ENCODE results near the gene MRPL40. TPM values are rescaled to one million over a fixed set of nuclear protein-coding genes. Genes with fewer than 3 reads are reported as not detected.

Gene MRPL40
- total and polyA plus RNA-seq, 2 experiments from 2014 or later = 15.5 to 53.5 TPM

DNA sequence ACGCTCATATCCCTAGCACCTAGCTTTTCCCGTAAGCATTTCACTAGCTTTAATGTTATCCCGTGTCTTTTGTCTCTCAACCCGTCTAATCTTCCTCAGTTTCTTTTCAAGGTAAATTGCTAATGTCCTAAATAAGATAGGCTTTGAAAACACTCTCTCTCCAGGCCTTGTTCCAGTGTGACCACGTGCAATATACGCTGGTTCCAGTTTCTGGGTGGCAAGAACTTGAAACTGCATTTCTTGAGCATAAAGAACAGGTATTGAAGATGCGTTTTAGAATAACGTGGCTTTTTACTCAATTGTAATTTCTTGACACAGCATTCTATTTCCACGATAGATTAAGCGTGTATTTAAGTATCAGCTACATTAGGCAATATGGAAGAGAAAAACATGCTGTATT, 48.4 kb downstream of the MRPL40 start:
- peaks cover 42% of the 10 kb centered on the region for H3K79me2 ChIP-seq (replicated peaks; ENCODE audit: insufficient read depth)
- H3K9me3 Mint-ChIP-seq = no peaks in the 10 kb centered on the region
- H3K4me1 ChIP-seq (ENCODE audit: insufficient read depth) = peaks cover 13% of the 10 kb centered on the region
- H3K27me3 ChIP-seq (ENCODE audit: insufficient read depth) = no peaks in the 10 kb centered on the region
- peaks cover 28% of the 10 kb centered on the region for H3K36me3 Mint-ChIP-seq (ENCODE audit: low read depth)
- no peak for ATAC-seq
- peak overlapping the region; percentile 97 for H3K4me3 Mint-ChIP-seq
- H3K36me3 ChIP-seq (ENCODE audit: insufficient read depth) = peaks cover 26% of the 10 kb centered on the region
- H3K27ac Mint-ChIP-seq = 0 out of 2 replicates have a peak overlapping the region, but pooled peaks have one; percentile 100
- peaks cover 17% of the 10 kb centered on the region for H3K4me1 Mint-ChIP-seq
- DNase-seq (ENCODE audit: low spot score) = no peak
- no peak overlapping the region for H3K27ac ChIP-seq (ENCODE audit: low read depth)
- H3K27me3 Mint-ChIP-seq (ENCODE audit: insufficient read depth, low read depth, poor library complexity) = peaks cover 3% of the 10 kb centered on the region
- H4K20me1 ChIP-seq (replicated peaks; ENCODE audit: insufficient read depth) = peaks cover 29% of the 10 kb centered on the region
- TF ChIP-seq CTCF (conservative IDR thresholded peaks at IDR 0.05; ENCODE audit: low read depth in 2 of 2) (no peak), EZH2phosphoT487 (IDR thresholded peaks at IDR 0.05; ENCODE audit: unreplicated experiment) (no peak), JUNB (IDR thresholded peaks at IDR 0.05; ENCODE audit: unreplicated experiment) (no peak), EZH2 (IDR thresholded peaks at IDR 0.05; ENCODE audit: low read depth, unreplicated experiment) (no peak)
- TF ChIP-seq, protein P1, sequence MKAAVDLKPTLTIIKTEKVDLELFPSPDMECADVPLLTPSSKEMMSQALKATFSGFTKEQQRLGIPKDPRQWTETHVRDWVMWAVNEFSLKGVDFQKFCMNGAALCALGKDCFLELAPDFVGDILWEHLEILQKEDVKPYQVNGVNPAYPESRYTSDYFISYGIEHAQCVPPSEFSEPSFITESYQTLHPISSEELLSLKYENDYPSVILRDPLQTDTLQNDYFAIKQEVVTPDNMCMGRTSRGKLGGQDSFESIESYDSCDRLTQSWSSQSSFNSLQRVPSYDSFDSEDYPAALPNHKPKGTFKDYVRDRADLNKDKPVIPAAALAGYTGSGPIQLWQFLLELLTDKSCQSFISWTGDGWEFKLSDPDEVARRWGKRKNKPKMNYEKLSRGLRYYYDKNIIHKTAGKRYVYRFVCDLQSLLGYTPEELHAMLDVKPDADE (IDR thresholded peaks at IDR 0.05) = no peak
- TF ChIP-seq, protein P2, sequence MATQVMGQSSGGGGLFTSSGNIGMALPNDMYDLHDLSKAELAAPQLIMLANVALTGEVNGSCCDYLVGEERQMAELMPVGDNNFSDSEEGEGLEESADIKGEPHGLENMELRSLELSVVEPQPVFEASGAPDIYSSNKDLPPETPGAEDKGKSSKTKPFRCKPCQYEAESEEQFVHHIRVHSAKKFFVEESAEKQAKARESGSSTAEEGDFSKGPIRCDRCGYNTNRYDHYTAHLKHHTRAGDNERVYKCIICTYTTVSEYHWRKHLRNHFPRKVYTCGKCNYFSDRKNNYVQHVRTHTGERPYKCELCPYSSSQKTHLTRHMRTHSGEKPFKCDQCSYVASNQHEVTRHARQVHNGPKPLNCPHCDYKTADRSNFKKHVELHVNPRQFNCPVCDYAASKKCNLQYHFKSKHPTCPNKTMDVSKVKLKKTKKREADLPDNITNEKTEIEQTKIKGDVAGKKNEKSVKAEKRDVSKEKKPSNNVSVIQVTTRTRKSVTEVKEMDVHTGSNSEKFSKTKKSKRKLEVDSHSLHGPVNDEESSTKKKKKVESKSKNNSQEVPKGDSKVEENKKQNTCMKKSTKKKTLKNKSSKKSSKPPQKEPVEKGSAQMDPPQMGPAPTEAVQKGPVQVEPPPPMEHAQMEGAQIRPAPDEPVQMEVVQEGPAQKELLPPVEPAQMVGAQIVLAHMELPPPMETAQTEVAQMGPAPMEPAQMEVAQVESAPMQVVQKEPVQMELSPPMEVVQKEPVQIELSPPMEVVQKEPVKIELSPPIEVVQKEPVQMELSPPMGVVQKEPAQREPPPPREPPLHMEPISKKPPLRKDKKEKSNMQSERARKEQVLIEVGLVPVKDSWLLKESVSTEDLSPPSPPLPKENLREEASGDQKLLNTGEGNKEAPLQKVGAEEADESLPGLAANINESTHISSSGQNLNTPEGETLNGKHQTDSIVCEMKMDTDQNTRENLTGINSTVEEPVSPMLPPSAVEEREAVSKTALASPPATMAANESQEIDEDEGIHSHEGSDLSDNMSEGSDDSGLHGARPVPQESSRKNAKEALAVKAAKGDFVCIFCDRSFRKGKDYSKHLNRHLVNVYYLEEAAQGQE (IDR thresholded peaks at IDR 0.05; ENCODE audit: unreplicated experiment) = no peak
- H3K4me3 ChIP-seq = peak overlapping the region; percentile 55
- peak overlapping the region; percentile 96 for H3K4me2 ChIP-seq
- H3K9me2 ChIP-seq (ENCODE audit: insufficient read depth) = no peaks in the 10 kb centered on the region
- no peak overlapping the region for H2AFZ ChIP-seq
- no peaks in the 10 kb centered on the region for H3F3A ChIP-seq (replicated peaks; ENCODE audit: low read depth)

GRCh38 chr22:19482297-19482696, 50.0 kb downstream of the MRPL40 start:
- H3K9me3 Mint-ChIP-seq = no peaks in the 10 kb centered on the region
- DNase-seq (ENCODE audit: low spot score) = no peak
- H3K27me3 Mint-ChIP-seq (ENCODE audit: insufficient read depth, low read depth, poor library complexity) = peaks cover 3% of the 10 kb centered on the region
- TF ChIP-seq, protein P1 (IDR thresholded peaks at IDR 0.05) = no peak
- peaks cover 14% of the 10 kb centered on the region for H3K4me1 Mint-ChIP-seq
- H3K27ac Mint-ChIP-seq = no peak overlapping the region
- Histone ChIP-seq H3K36me3 (ENCODE audit: insufficient read depth) (peaks cover 29% of the 10 kb centered on the region), H4K20me1 (replicated peaks; ENCODE audit: insufficient read depth) (peaks cover 21% of the 10 kb centered on the region), H3K9me2 (ENCODE audit: insufficient read depth) (no peaks in the 10 kb centered on the region), H3K4me1 (ENCODE audit: insufficient read depth) (peaks cover 13% of the 10 kb centered on the region), H3K27me3 (ENCODE audit: insufficient read depth) (no peaks in the 10 kb centered on the region), H3K79me2 (replicated peaks; ENCODE audit: insufficient read depth) (peaks cover 27% of the 10 kb centered on the region), H3F3A (replicated peaks; ENCODE audit: low read depth) (no peaks in the 10 kb centered on the region), H3K4me3 (no peak overlapping the region), H3K27ac (ENCODE audit: low read depth) (no peak overlapping the region), H3K4me2 (no peak overlapping the region), H2AFZ (no peak overlapping the region)
- ATAC-seq = no peak
- no peak overlapping the region for H3K4me3 Mint-ChIP-seq
- peaks cover 34% of the 10 kb centered on the region for H3K36me3 Mint-ChIP-seq (ENCODE audit: low read depth)

Data from GM23338 (cell line).